Breast epithelium (tissue), 3 donors: Measurements from ENCODE around the gene DUSP16.

ENCODE experiments used
- POLR2A ChIP-seq: fragments of 450-650 bp; IDR thresholded peaks from one replicate; pipeline ENCODE4 v1.6.1; 2016; ENCODE audit warnings: antibody characterized with exemption, mild to moderate bottlenecking, moderate library complexity
- POLR2AphosphoS5 ChIP-seq, 3 donors: sonication (generic); formaldehyde crosslinking; IDR thresholded peaks; one replicate each; pipeline ENCODE4 v1.6.1; 2017; ENCODE audit warnings: antibody characterized with exemption in 3 of 3
- TF ChIP-seq, protein P1 (sequence below), 3 donors: fragments of 450-650 bp; IDR thresholded peaks; one replicate each; pipeline ENCODE4 v1.5.1; 2016 to 2017; ENCODE audit warnings: antibody characterized with exemption in 3 of 3, mild to moderate bottlenecking in 3 of 3, moderate library complexity in 3 of 3

DNA sequence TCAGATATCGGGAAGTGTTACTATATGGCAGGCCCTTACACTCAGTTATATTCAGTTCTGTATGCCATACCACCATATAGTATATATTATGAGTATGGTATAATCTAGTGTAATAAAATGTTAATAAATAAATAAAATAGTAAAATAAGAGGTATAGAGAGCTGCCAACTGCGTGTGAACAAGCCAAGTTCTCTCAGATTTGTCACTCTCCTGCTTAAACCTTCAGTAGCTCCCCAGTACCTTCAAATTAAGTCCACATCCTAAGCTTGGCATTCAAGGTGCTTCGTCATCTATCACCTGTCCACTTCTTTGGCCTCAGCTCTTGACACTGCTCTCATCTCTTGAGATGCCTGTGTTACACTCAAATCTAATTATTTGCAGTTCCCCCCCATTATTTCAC lies 36.2 kb upstream of the DUSP16 start:
- TF ChIP-seq, protein P1, sequence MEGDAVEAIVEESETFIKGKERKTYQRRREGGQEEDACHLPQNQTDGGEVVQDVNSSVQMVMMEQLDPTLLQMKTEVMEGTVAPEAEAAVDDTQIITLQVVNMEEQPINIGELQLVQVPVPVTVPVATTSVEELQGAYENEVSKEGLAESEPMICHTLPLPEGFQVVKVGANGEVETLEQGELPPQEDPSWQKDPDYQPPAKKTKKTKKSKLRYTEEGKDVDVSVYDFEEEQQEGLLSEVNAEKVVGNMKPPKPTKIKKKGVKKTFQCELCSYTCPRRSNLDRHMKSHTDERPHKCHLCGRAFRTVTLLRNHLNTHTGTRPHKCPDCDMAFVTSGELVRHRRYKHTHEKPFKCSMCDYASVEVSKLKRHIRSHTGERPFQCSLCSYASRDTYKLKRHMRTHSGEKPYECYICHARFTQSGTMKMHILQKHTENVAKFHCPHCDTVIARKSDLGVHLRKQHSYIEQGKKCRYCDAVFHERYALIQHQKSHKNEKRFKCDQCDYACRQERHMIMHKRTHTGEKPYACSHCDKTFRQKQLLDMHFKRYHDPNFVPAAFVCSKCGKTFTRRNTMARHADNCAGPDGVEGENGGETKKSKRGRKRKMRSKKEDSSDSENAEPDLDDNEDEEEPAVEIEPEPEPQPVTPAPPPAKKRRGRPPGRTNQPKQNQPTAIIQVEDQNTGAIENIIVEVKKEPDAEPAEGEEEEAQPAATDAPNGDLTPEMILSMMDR (IDR thresholded peaks at IDR 0.05) = no peak
- TF ChIP-seq POLR2A = no peak
- no peak for TF ChIP-seq POLR2AphosphoS5 (IDR thresholded peaks at IDR 0.05)
